Muscle of leg (tissue), 11 donors: ENCODE data around the gene BLOC1S2. TPM values are rescaled to one million over a fixed set of nuclear protein-coding genes. Genes with fewer than 3 reads are reported as not detected.

Experiments used
- DNase-seq: peaks from one replicate; pipeline ENCODE4 v3.0.0; 2013
- H3K27ac ChIP-seq: one replicate; pipeline ENCODE4 v1.5.1; 2013; ENCODE audit warnings: mild to moderate bottlenecking, low read length, control low read depth
- H3K27me3 ChIP-seq: one replicate; pipeline ENCODE4 v1.6.1; 2013; ENCODE audit warnings: low read length; ENCODE audit not compliant: control insufficient read depth, insufficient read depth
- H3K36me3 ChIP-seq: one replicate; pipeline ENCODE4 v1.6.1; 2013; ENCODE audit warnings: low read length; ENCODE audit not compliant: control insufficient read depth, insufficient read depth
- H3K4me1 ChIP-seq: one replicate; pipeline ENCODE4 v1.6.1; 2013; ENCODE audit warnings: low read length; ENCODE audit not compliant: control insufficient read depth, insufficient read depth
- H3K4me3 ChIP-seq: one replicate; pipeline ENCODE4 v1.5.1; 2013; ENCODE audit warnings: low read length, control low read depth
- H3K9me3 ChIP-seq: replicated peaks from 2 replicates; pipeline ENCODE4 v1.6.1; 2013; ENCODE audit warnings: low read depth, low read length; ENCODE audit not compliant: control insufficient read depth
- WGBS: methylation state at CpG from one replicate; pipeline ENCODE4 v1.1.5; 2013; ENCODE audit warnings: missing lambda C conversion rate; ENCODE audit not compliant: insufficient coverage; 5-methylcytosine and 5-hydroxymethylcytosine counted together
- polyA plus RNA-seq, 8 donors: library from polyadenylated mRNA; unstranded; fragments of 120-200 nt; gene quantifications; one replicate each; pipeline versions ENCODE4 v1.2.1 to v1.2.3, GENCODE V29; 2013; ENCODE audit warnings: inconsistent platforms in 1 of 8, low replicate concordance in 1 of 8; ENCODE audit not compliant: insufficient read length in 8 of 8, insufficient read depth in 1 of 8
- total RNA-seq: library from RNA; stranded (reverse); fragments of 120-200 nt; gene quantifications from one replicate; pipeline ENCODE4 v1.2.4, GENCODE V29; 2013

Gene BLOC1S2
- total and polyA plus RNA-seq, 9 donors: 22.7 to 32.7 (median 26.0) TPM

DNA sequence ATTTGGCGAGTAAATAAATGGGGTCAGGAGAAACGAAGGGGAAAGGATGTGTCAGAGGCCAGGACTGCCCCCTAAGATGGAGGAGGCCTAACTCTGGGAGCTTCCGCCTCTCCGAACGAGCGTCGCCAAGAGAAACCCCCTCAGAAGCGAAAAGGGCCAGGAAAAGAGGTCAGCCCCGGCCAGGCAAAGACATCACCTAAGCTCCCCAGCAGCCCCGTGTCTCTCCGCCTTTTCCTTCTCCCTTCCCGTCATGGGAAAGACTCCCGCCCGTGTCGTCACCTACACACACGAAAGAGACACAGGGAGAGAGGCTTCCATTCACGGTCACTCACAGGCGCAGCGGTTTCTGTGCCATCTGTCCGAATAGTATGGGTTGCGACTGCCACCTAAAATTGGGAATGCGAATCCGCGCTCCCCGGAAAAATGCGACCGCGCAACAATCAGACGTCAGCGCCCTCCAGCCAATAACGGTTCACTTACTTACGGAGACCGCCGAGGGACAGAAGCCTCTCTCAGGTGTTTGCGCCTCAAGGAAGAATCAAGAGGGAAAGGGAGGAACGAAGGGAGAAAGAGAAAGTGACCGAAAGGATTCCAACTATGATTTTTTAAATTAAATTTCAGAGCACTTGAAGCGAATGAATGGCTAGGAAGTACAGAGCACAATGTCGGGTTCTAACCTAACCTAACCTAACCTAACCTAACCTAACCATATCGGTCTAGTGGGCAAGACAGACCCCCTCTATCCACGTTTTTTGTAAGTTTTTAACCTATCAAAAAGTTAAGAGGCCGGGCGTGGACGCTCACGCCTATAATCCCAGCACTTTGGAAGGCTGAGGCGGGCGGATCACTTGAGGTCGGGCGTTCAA, 19.0 kb downstream of the BLOC1S2 start, which contains the start of gene CWF19L1:
TSS of gene CWF19L1 (minus strand) at position 400 of the 866 bp plus-strand sequence. CDS start at position 355, 45 bp downstream.
- no peaks in the 10 kb centered on the region for H3K27me3 ChIP-seq
- H3K27ac ChIP-seq: peak within 1 kb of the TSS; percentile 92
- under 1% methylated on average over 23 of the region's 49 CpGs for WGBS

GRCh38 chr10:100265821-100266485, 20.5 kb downstream of the BLOC1S2 start:
- Histone ChIP-seq H3K9me3 (no peaks in the 10 kb centered on the region), H3K4me1 (peaks cover 7% of the 10 kb centered on the region), H3K27ac (no peak overlapping the region), H3K36me3 (no peaks in the 10 kb centered on the region), H3K27me3 (no peaks in the 10 kb centered on the region), H3K4me3 (no peak overlapping the region)
- WGBS: 95% methylated on average over 14 of the region's 15 CpGs
- no peak for DNase-seq

More for the DNA sequence above, 19.0 kb downstream of the BLOC1S2 start, which contains the start of gene CWF19L1:
- H3K4me3 ChIP-seq: peak within 1 kb of the TSS; percentile 100
- H3K4me1 ChIP-seq: peaks cover 7% of the 10 kb centered on the region
- H3K36me3 ChIP-seq: peaks cover 3% of the 10 kb centered on the region
- no peaks in the 10 kb centered on the region for H3K9me3 ChIP-seq
- peak; percentile 95 for DNase-seq

GRCh38 chr10:100254191-100254590, 32.3 kb downstream of the BLOC1S2 start:
- Histone ChIP-seq H3K9me3 (no peaks in the 10 kb centered on the region), H3K4me3 (no peak overlapping the region), H3K27me3 (no peaks in the 10 kb centered on the region), H3K36me3 (peaks cover 45% of the 10 kb centered on the region), H3K27ac (no peak overlapping the region), H3K4me1 (no peaks in the 10 kb centered on the region)
- WGBS: no CpG with 5 or more reads among the region's 3 CpGs
- no peak for DNase-seq

- H3K9me3 ChIP-seq: no peaks in the 10 kb centered on the region
- no peak for DNase-seq
- peaks cover 51% of the 10 kb centered on the region for H3K36me3 ChIP-seq
- no peaks in the 10 kb centered on the region for H3K27me3 ChIP-seq
- whole genome bisulfite sequencing: 100% methylated on average over 1 of the region's 5 CpGs
- H3K4me3 ChIP-seq: no peak overlapping the region
- no peak overlapping the region for H3K27ac ChIP-seq
- no peaks in the 10 kb centered on the region for H3K4me1 ChIP-seq
Observed at GRCh38 chr10:100253041-100253440, 33.4 kb downstream of the BLOC1S2 start.

GRCh38 chr10:100248820-100249219, 37.7 kb downstream of the BLOC1S2 start:
- 89% methylated on average over 5 of the region's 7 CpGs for WGBS
- H3K4me1 ChIP-seq: no peaks in the 10 kb centered on the region
- no peak for DNase-seq
- H3K27me3 ChIP-seq: no peaks in the 10 kb centered on the region
- no peaks in the 10 kb centered on the region for H3K9me3 ChIP-seq
- no peak overlapping the region for H3K27ac ChIP-seq
- peaks cover 38% of the 10 kb centered on the region for H3K36me3 ChIP-seq
- no peak overlapping the region for H3K4me3 ChIP-seq

DNA sequence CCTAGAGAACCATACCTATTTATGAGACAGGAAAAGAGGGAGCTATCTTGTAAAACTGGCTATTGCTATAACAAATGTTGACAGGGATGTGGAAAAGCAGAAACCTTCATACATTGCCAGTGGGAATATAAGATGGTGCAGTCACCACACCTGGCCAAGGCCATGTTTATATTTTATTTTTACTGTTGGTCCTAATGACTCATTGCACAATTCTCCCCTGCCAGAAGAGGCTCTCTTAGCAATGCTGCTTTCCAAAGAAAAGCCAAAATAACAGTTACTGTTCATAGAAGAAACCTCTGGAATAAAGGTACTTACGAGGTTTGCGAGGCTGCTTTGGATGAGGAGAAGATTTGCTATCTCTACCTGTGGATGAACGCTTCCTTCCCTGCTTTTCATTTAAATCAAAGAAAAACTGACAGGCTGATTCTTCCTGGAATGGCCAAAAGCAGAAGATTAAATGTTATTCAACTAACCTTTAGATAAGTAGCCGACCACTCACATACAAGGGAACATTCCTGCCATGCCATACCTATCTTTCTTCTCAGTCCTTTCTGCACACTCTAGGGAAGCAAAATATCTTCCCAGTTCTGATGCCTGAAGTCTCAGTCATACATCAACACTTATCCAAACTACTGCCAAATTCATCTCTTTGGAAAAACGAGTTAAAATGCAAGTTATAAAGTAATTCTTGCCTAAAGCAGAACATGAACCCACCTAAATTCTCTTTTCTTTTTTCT, 40.8 kb downstream of the BLOC1S2 start:
- DNase-seq: no peak
- Histone ChIP-seq H3K27me3 (no peaks in the 10 kb centered on the region), H3K36me3 (peaks cover 36% of the 10 kb centered on the region), H3K4me3 (no peak overlapping the region), H3K4me1 (no peaks in the 10 kb centered on the region), H3K9me3 (no peaks in the 10 kb centered on the region), H3K27ac (no peak overlapping the region)
- 83% methylated on average over 1 of the region's 5 CpGs for WGBS

DNA sequence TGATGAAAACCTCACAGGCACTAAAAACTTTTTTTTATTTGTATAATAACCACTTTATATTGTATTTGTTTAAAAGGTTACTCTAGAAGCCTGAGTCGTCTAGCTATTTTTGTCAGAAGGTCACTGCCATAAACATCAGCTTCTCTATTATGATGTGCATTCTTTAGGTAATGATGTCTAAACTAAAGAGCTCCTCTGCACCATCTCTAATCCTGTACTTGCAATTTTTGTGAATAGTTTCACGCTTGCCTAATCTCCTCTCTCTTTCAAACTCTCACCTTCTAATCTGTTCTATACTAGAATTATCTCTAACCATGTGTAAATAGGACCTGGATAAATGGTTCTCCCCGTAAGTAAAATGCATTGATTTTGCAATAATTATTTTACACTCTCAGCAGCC, 46.6 kb downstream of the BLOC1S2 start:
- no peaks in the 10 kb centered on the region for H3K9me3 ChIP-seq
- no peaks in the 10 kb centered on the region for H3K27me3 ChIP-seq
- H3K36me3 ChIP-seq: peaks cover 40% of the 10 kb centered on the region
- H3K4me3 ChIP-seq: no peak overlapping the region
- H3K27ac ChIP-seq: no peak overlapping the region
- no CpG with 5 or more reads among the region's 3 CpGs for WGBS
- H3K4me1 ChIP-seq: no peaks in the 10 kb centered on the region
- no peak for DNase-seq

- H3K36me3 ChIP-seq: peaks cover 45% of the 10 kb centered on the region
- no peaks in the 10 kb centered on the region for H3K4me1 ChIP-seq
- WGBS: 91% methylated on average over 4 of the region's 7 CpGs
- no peak overlapping the region for H3K4me3 ChIP-seq
- no peak overlapping the region for H3K27ac ChIP-seq
- no peak for DNase-seq
- no peaks in the 10 kb centered on the region for H3K27me3 ChIP-seq
- no peaks in the 10 kb centered on the region for H3K9me3 ChIP-seq
Observed at GRCh38 chr10:100238429-100238828, 48.1 kb downstream of the BLOC1S2 start.

DNA sequence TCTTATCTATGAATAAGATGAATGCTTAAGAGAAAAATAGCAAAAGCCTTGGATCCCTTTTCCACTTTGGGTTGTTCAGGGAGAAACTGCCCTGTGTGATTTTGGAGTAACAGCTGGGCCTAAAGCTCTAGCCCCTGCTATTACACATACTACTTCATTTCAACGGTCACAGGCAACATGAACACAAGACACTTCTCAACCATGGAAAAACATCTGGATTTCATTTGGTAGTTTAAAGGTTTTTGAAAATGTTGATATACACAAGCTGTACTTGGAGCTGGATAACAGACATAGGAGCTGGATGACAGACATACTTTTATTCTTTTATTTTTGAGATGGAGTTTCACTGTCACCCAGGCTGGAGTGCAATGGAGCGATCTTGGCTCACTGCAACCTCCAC, 54.4 kb downstream of the BLOC1S2 start:
- Histone ChIP-seq H3K27me3 (no peaks in the 10 kb centered on the region), H3K36me3 (peaks cover 36% of the 10 kb centered on the region)
- WGBS: 0% methylated on average over 1 of the region's 2 CpGs

More for the DNA sequence above, 54.4 kb downstream of the BLOC1S2 start:
- peak; percentile 30 for DNase-seq
- Histone ChIP-seq H3K27ac (no peak overlapping the region), H3K9me3 (no peaks in the 10 kb centered on the region), H3K4me3 (no peak overlapping the region), H3K4me1 (peaks cover 12% of the 10 kb centered on the region)
